ENCODE data around the gene U2SURP. TPM values are rescaled to one million over a fixed set of nuclear protein-coding genes. Genes with fewer than 3 reads are reported as not detected.

U2SURP gene
- polyA plus RNA-seq, 3 donors, result 133 to 167 (median 160) TPM

DNA sequence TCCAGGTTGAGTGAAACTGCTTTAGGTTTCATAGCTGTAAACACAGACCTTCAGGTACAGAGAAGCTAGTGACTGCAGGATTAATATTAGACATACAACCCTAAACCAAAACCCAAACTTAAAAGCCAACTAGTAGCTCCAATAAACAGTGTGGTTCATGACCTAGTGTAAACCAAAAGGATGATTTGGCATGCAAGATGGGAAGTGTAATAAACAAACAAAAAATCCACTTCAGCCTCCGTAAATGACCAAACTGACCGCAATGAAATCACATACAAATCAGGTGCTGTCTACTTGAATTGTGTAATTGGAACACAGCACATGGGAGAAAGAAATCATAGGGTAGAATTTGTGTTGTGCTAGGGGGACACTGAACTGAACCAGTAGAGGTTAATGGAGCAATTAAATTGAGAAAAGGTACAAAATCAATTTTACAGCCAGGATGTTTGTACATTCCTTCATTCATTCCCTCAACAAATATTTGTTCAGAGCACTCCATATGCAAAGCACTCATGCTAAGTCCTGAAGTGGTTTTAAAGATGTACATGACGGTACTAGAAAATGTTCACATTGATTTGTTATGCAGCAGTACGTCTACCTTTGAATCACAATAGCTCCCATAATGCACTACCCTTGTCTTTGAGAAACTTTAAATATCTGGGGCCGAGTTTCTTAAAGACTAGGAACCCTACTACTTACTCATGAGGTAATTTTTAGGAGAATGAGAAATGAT is 96.8 kb downstream of the U2SURP start:
- no peak for DNase-seq

DNA sequence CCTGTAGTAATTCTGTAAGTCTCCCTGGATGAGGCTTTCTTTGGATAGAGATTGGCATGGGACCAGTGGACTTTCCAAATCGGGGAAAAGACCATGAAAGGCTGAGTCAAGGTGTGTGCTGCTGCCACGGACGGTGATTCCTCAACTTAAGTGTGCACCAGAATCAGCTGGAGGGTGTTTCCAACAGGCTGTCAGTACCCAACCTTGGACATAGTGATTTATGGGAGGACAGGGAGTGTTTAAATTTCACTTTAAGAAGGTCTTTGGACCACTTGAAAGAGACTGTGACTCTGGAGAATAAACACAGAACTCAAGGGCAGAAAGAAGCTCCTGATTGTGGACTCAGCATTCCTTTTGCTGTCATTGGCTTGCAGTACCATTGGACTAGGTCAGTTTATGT is 97.8 kb downstream of the U2SURP start:
- no peak for DNase-seq

DNA sequence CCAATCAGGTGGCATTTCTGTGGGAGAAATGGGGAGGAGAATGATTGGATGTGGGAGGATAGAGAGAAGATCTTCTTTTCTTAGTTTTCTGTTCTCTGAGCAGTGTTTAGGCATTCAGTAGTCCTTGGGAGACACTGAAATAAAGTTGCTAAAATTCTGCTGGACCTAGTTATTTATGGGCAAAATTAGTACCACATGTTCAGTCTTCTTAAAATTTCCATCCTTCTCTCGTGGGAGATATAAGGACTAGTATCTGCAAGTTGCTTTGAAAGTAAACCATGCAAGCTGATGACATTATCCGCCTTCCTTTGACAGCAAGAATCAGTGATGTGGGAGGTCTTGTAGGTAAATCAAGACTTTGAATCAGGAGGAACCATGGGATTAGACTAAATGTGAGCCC is 98.3 kb downstream of the U2SURP start:
- no peak for DNase-seq

DNA sequence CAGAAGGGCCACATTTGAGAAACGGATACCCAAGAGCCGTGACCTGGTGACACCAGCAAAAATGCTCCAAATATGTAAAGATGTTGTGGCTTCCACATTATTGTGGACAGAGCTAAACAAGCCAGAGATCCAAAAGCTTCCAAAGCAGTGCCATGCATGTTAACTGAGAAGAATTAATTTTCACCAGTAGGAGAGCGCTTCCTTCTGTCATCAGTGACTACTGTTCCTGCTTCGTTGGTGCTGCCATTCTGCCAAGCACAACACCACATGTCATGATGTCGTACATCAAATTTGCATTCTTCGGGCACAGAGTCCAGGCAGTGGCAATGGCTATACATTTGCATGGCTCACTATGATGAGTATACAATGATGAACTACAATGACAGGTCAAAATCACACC is 99.1 kb downstream of the U2SURP start:
- no peak for DNase-seq

DNA sequence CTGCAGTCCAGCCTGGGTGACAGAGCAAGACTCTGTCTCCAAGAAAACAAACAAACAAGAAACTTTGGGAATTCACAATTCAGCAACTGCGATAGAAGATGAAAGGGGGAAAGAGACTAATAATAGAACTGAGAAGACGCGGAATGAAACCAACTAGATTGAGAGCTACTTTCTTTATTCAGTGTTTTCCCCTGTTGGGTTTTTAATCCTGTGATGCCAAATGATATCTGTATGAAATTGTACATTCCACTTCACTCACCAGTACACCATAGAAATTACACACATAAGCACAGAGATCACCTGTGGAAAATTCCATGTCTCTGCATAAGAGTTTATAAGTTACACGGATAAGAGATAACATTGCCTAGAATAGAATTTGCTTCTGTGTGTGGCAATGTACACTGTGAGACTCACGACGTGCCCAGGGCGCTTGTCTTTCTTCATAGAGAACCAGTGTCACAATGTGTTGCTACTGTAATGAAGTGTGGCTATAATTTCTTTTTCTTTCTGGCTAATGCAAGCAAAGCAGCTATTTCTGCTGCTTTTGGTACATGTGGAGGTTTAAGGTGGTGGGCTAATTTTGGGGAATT is 100.5 kb downstream of the U2SURP start:
- DNase-seq, result no peak

DNA sequence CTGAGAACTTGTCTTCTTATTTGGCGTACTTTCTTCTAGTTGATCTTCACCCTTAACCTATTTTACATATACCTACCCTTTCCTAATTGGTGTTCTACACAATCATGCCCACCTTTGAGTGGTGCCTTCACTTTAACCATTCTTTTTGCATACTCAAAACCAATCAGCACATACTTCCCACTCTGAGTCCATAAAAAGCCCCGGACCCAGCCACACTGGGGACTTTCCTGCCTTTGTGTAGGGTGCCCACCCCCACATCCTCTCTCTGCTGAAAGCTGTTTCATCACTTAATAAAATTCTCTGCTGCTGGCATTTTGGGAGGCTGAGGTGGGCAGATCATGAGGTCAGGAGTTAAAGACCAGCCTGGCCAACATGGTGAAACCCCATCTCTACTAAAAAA is 102.3 kb downstream of the U2SURP start:
- DNase-seq, result no peak

DNA sequence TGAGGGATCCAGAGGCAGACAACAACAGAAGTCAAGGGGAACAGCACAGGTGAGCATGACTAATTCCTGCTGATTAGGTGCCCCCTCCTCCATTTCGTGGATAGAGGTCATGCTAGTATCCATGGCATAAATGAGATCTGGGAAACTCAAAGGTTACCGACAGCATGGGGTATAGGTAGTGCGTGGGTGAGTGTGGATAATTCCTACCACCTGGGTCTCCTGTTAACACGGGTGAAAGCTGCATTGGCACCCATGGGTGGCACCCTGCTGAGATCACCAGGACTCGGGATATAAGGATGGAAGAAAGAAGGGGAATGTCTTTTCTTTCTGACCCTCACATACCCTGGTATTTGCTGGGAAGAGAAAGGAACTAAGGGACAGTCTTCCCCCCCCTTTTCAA is 103.8 kb downstream of the U2SURP start:
- DNase-seq, result no peak

DNA sequence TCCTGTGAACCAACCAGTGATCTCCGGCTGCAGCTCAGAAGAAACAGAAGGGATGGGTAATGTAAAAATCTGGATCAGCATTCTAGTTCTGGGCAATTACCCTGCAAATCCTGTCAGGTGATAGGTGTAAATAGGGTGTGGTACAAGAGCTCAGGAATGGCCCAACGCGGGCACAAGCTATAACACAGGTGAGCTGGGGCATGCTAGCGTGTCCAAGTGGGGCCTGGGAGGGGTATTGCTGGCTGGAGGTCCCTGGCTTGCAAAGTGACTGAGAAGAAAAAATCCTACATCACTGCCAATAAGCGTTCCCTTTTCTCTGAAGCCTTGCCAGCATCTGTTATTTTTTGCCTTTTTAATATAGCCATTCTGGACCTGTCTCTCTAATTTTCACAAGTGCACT is 108.5 kb downstream of the U2SURP start:
- no peak for DNase-seq

Other genes with a start within 250 kb of the U2SURP start
- gene PCOLCE2, start 112.5 kb upstream of the U2SURP start, polyA plus RNA-seq (ENCODE audit: insufficient read length in 3 of 3), result 1 to 10 TPM; 4.5 to 6.5 (median 5.1) TPM
- under 1 TPM; 0.45 to 0.93 (median 0.68) TPM for gene PAQR9, start 37.9 kb upstream of the U2SURP start, polyA plus RNA-seq (ENCODE audit: insufficient read length in 3 of 3)
- 10 to 100 TPM; 23.7 to 39.3 (median 27.4) TPM for gene CHST2, start 118.2 kb downstream of the U2SURP start, polyA plus RNA-seq (ENCODE audit: insufficient read length in 3 of 3)

All from renal pelvis (tissue), 4 donors.